Measurements from ENCODE around the gene ST6GALNAC6.

GRCh38 chr9:127847178-127847510 lies 52.3 kb downstream of the ST6GALNAC6 start:
- TF ChIP-seq CTCF (IDR thresholded peaks at IDR 0.05) (no peak), POLR2A (IDR thresholded peaks at IDR 0.05) (no peak)
